ENCODE data around the gene FUNDC2. TPM values are rescaled to one million over a fixed set of nuclear protein-coding genes. Genes with fewer than 3 reads are reported as not detected.
A peak's percentile ranks its signal among the peaks of the same experiment; 100 is the strongest.

The FUNDC2 gene, protein sequence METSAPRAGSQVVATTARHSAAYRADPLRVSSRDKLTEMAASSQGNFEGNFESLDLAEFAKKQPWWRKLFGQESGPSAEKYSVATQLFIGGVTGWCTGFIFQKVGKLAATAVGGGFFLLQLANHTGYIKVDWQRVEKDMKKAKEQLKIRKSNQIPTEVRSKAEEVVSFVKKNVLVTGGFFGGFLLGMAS
- 31.2 and 42.6 TPM in 2 replicates for total RNA-seq (2012; rRNA removed)

DNA sequence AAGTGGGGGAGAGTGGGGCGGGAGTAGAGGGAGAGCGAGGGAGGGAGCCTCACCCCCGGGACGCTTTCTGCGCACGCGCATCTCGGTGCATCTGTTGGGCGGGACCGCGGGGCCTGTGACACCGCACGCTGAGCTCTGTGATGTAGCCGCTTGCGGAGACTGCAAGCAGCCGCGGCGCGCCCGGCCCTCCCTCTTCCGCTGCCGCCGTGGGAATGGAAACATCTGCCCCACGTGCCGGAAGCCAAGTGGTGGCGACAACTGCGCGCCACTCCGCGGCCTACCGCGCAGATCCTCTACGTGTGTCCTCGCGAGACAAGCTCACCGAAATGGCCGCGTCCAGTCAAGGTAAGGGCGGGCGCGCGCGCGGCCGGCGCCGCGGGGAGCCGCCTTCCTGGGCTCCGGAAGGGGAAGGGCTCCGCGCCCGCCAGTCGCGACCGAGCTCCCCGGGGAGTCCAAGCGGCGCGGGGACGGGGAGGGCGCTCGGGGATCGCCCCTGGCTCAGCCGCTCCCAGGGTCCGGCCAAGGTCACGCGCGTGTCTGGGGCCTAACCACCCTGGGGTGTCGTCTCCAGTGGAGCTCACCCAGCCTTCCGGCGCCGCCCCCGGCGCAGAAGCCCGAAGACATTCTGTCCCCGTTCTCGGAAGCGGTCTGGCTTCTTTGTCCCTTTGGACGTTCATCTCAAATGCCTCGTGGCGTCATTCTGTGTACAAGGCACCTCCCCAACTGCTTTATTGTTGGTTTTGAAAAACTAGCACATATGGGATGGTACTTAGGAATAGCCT is at the start of gene FUNDC2:
Gene FUNDC2 (plus strand): TSS at position 118 of the 782 bp plus-strand sequence. CDS start 95 bp downstream, at position 213.
- H3K9me3 ChIP-seq (replicated peaks; ENCODE audit: low read length) = no peaks in the 10 kb centered on the region
- H3K4me2 ChIP-seq (ENCODE audit: low read length) = peak within 1 kb of the TSS; percentile 73
- no peaks in the 10 kb centered on the region for H3K27me3 ChIP-seq (ENCODE audit: control insufficient read depth, insufficient read depth, low read length)
- peak within 1 kb of the TSS; percentile 86 for H3K9ac ChIP-seq (ENCODE audit: low read depth, low read length)
- H3K4me3 ChIP-seq (ENCODE audit: low read length) = peak within 1 kb of the TSS; percentile 73
- no peaks in the 10 kb centered on the region for H3K36me3 ChIP-seq (ENCODE audit: insufficient read depth, low read length)
- peaks cover 8% of the 10 kb centered on the region for H3K4me1 ChIP-seq (ENCODE audit: control insufficient read depth, insufficient read depth, low read length)

DNA sequence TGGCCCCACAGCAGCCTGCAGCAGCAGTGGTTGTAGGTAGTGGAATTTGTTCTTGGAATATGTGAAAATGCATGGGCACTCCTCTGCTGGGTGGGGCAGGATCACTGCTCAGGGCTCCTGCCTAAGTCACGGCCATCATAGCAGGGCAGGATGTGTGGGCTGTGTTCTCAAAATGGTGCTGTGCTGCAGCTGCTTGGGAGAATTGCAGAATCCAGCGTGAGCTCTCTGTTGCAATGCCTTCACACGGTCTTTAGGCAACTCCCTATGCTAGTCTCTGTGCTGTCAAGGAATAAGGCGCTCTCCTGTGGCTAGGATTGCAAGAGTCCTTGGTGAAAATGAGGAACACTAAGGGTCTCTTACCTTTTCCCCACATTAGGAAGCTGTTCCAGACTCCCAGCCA is 47.0 kb upstream of the FUNDC2 start:
- Histone ChIP-seq H3K4me3 (ENCODE audit: low read length) (no peak overlapping the region), H3K36me3 (ENCODE audit: insufficient read depth, low read length) (no peaks in the 10 kb centered on the region), H3K9me3 (replicated peaks; ENCODE audit: low read length) (no peaks in the 10 kb centered on the region), H3K27me3 (ENCODE audit: control insufficient read depth, insufficient read depth, low read length) (no peaks in the 10 kb centered on the region), H3K9ac (ENCODE audit: low read depth, low read length) (no peak overlapping the region), H3K4me2 (ENCODE audit: low read length) (no peak overlapping the region), H3K4me1 (ENCODE audit: control insufficient read depth, insufficient read depth, low read length) (no peaks in the 10 kb centered on the region)

DNA sequence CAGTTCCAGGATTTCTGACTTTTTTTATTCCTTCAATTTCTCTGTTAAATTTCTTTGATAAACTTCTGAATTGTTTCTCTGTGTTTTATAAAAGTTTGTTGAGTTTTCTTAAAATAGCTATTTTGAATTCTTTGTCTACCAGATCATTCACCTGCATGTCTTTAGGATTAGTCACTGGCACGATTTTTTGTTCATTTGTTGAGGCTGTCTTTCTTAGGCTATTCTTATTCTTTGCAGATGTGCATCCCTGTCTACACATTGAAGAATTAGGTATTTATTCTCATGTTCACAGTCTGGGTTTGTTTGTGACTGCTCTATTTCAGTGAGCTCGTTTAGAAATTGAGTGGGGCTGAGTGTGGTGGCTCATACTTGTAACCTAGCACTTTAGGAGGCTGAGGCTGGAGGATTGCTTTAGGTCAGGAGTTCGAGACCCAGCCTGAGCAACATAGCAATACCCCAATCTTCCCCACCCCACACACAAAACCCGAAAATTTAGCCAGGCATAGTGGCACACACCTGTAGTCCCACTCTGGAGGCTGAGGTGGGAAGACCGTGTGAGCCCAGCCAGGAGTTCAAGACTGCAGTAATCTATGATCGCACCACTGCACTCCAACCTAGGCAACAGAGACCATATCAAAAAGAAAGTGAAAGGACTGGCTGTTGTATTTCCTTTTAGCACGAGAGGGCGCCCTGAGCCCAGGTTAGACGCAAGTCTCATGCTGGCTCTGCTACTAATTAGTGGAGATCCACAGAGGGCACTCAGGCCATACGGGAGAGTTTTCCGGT is 46.1 kb upstream of the FUNDC2 start:
- no peaks in the 10 kb centered on the region for H3K27me3 ChIP-seq (ENCODE audit: control insufficient read depth, insufficient read depth, low read length)
- no peak overlapping the region for H3K9ac ChIP-seq (ENCODE audit: low read depth, low read length)
- H3K4me1 ChIP-seq (ENCODE audit: control insufficient read depth, insufficient read depth, low read length) = no peaks in the 10 kb centered on the region
- no peaks in the 10 kb centered on the region for H3K9me3 ChIP-seq (replicated peaks; ENCODE audit: low read length)
- peak overlapping the region; percentile 55 for H3K4me3 ChIP-seq (ENCODE audit: low read length)
- peak overlapping the region; percentile 53 for H3K4me2 ChIP-seq (ENCODE audit: low read length)
- H3K36me3 ChIP-seq (ENCODE audit: insufficient read depth, low read length) = no peaks in the 10 kb centered on the region

DNA sequence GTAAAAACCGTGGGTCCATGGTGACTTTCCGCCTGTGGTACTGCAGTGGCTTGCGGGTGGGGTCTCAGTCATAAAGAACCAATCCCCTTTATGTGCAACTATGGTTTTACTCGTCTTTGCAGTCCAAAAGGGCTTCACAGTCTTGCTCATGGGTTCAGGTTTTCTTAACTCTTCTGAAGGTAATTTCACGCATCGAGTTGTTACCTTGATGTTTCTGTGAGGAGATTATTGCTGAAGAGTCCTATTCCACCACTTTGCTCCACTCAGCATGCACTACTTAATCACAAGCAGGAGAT is 45.6 kb upstream of the FUNDC2 start:
- H3K4me2 ChIP-seq (ENCODE audit: low read length) = peak overlapping the region; percentile 53

DNA sequence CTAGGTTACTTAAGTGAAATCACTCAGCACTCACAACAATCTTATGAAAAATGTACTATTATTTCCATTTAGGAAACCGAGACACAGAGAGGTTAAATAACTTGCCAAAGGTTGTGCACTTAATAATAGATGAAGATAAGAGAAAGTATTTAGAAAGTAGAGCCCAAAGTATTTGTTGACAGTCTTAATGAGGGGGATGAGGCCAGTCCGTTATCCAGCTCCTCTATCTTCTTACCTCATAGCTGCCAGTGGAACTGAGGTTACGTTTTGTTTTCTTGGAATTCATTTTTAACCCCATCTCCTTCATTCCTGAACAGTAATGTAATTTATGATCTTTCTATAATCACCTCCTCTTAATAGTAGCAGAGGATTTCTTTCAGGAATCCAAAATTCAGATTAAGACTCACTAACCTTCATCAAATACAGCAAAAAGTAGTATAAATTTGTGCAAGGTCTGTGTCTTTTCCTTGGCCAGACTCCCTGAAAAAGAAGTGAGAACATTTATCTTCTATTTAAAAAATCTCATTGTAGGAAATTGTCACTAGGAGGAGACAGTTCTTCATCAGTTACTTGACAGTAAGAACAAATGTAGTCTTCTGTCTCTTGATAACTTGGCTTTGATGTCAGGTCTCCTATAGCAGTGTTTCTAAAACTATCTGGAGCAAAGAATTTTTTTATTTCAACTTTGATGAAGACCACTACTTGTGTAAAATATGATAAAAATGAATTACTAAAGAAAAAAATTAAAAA is 39.6 kb upstream of the FUNDC2 start:
- Histone ChIP-seq H3K4me3 (ENCODE audit: low read length) (no peak overlapping the region), H3K4me1 (ENCODE audit: control insufficient read depth, insufficient read depth, low read length) (no peaks in the 10 kb centered on the region), H3K9me3 (replicated peaks; ENCODE audit: low read length) (no peaks in the 10 kb centered on the region), H3K9ac (ENCODE audit: low read depth, low read length) (no peak overlapping the region), H3K36me3 (ENCODE audit: insufficient read depth, low read length) (no peaks in the 10 kb centered on the region), H3K4me2 (ENCODE audit: low read length) (no peak overlapping the region), H3K27me3 (ENCODE audit: control insufficient read depth, insufficient read depth, low read length) (no peaks in the 10 kb centered on the region)

More for the DNA sequence above, 45.6 kb upstream of the FUNDC2 start:
- Histone ChIP-seq H3K9ac (ENCODE audit: low read depth, low read length) (no peak overlapping the region), H3K36me3 (ENCODE audit: insufficient read depth, low read length) (no peaks in the 10 kb centered on the region), H3K27me3 (ENCODE audit: control insufficient read depth, insufficient read depth, low read length) (no peaks in the 10 kb centered on the region), H3K9me3 (replicated peaks; ENCODE audit: low read length) (no peaks in the 10 kb centered on the region), H3K4me3 (ENCODE audit: low read length) (peak overlapping the region; percentile 55), H3K4me1 (ENCODE audit: control insufficient read depth, insufficient read depth, low read length) (no peaks in the 10 kb centered on the region)

DNA sequence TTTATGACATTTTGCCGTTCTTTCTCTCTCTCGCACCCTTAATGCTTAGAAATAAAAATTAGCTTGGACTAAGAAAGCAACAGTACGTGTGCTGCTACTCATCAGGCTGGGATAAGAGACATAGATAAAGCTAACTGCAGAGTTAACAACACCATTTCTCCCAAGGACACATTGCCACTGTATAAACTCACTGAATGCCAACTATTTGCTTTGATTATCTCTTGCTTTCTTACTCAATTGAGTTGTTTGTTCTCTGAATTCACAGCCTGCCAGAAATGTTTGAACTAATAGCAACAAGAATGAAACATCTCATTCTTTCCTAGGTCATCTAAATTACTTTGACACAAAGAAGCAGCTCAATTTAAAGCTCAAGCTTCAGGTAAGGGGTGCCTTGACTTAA is 38.7 kb upstream of the FUNDC2 start:
- Histone ChIP-seq H3K4me3 (ENCODE audit: low read length) (no peak overlapping the region), H3K4me1 (ENCODE audit: control insufficient read depth, insufficient read depth, low read length) (no peaks in the 10 kb centered on the region), H3K4me2 (ENCODE audit: low read length) (no peak overlapping the region), H3K27me3 (ENCODE audit: control insufficient read depth, insufficient read depth, low read length) (no peaks in the 10 kb centered on the region), H3K36me3 (ENCODE audit: insufficient read depth, low read length) (no peaks in the 10 kb centered on the region), H3K9ac (ENCODE audit: low read depth, low read length) (no peak overlapping the region), H3K9me3 (replicated peaks; ENCODE audit: low read length) (no peaks in the 10 kb centered on the region)

DNA sequence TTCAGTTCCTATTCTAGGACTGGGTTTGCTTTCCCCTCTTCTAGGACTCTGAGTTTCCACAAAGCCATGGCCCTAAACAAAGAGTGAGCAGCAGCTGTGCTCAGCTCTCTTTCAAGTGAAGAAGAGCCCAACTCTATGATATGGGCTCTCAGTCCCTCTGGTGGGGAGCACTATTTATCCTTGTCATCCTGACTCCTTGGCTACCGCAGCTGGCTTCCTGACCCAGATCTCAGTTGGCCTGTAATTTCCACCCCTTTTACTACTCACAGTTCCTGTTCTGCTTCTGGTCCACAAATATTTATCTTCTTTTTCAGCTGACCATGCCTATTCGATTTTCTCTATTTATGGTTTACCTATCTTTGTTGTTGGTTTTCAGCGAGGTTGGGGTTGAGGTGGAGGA is 37.9 kb upstream of the FUNDC2 start:
- Histone ChIP-seq H3K4me1 (ENCODE audit: control insufficient read depth, insufficient read depth, low read length) (no peaks in the 10 kb centered on the region), H3K36me3 (ENCODE audit: insufficient read depth, low read length) (no peaks in the 10 kb centered on the region), H3K9ac (ENCODE audit: low read depth, low read length) (no peak overlapping the region), H3K4me3 (ENCODE audit: low read length) (no peak overlapping the region), H3K27me3 (ENCODE audit: control insufficient read depth, insufficient read depth, low read length) (no peaks in the 10 kb centered on the region), H3K4me2 (ENCODE audit: low read length) (no peak overlapping the region), H3K9me3 (replicated peaks; ENCODE audit: low read length) (no peaks in the 10 kb centered on the region)

DNA sequence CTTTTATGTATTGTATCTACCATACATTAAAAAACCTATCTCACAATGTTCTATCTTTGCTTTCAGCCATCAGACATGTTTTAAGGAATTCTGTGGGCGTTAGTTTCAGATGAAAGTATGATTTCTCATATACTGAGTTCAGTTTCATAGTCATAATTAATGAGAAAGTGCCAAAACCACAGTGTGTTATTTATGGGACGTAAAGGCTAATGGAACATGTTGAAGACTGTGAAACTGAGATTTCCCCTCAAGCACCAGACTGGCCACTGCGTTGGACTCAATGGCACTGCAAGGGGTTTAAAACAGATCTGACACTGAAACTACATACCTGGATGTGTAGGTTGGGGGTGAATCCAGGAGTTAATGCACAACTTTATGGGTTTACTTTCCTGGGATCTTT is 36.1 kb upstream of the FUNDC2 start:
- Histone ChIP-seq H3K4me3 (ENCODE audit: low read length) (no peak overlapping the region), H3K36me3 (ENCODE audit: insufficient read depth, low read length) (no peaks in the 10 kb centered on the region), H3K9me3 (replicated peaks; ENCODE audit: low read length) (no peaks in the 10 kb centered on the region), H3K4me1 (ENCODE audit: control insufficient read depth, insufficient read depth, low read length) (no peaks in the 10 kb centered on the region), H3K27me3 (ENCODE audit: control insufficient read depth, insufficient read depth, low read length) (no peaks in the 10 kb centered on the region), H3K9ac (ENCODE audit: low read depth, low read length) (no peak overlapping the region), H3K4me2 (ENCODE audit: low read length) (no peak overlapping the region)

DNA sequence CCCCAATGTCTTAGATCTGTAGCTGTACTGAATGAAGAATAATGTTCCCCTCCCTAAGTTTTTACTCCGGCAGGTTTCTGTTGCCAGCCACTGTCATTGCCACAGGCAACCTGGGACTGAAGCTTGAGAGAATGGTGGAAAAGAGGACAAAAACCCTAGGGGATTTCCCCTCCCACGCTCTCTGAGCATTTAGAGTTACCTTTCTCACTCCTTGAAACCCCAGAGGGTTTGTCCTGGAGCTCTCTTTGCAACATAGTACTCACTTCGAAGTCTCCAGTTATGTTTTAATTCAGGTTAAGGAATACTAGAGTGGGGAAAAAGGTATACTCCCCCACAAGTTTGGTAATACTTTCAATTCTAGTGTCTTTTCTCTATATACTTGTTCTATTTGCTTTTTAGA is 35.6 kb upstream of the FUNDC2 start:
- H3K4me3 ChIP-seq (ENCODE audit: low read length) = no peak overlapping the region
- no peaks in the 10 kb centered on the region for H3K27me3 ChIP-seq (ENCODE audit: control insufficient read depth, insufficient read depth, low read length)
- no peak overlapping the region for H3K4me2 ChIP-seq (ENCODE audit: low read length)
- no peaks in the 10 kb centered on the region for H3K4me1 ChIP-seq (ENCODE audit: control insufficient read depth, insufficient read depth, low read length)
- no peak overlapping the region for H3K9ac ChIP-seq (ENCODE audit: low read depth, low read length)
- no peaks in the 10 kb centered on the region for H3K36me3 ChIP-seq (ENCODE audit: insufficient read depth, low read length)
- no peaks in the 10 kb centered on the region for H3K9me3 ChIP-seq (replicated peaks; ENCODE audit: low read length)

DNA sequence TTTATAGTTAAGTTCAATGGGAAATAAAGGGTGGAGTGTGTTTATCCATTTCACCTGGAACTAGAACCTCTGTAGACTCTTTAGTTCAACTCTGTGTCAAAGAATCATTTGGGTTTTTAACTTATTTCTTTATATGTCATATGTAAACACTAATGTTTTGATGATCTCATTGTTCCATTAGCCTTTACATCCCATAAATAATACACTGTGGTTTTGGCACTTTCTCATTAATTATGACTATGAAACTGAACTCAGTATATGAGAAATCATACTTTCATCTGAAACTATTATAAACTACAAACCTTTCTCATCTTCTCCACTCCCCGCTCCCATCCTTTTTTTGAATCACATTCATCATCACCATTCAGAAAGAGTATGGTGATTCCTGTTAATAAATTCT is 35.2 kb upstream of the FUNDC2 start:
- no peak overlapping the region for H3K4me3 ChIP-seq (ENCODE audit: low read length)
- no peaks in the 10 kb centered on the region for H3K9me3 ChIP-seq (replicated peaks; ENCODE audit: low read length)
- H3K9ac ChIP-seq (ENCODE audit: low read depth, low read length) = no peak overlapping the region
- no peaks in the 10 kb centered on the region for H3K36me3 ChIP-seq (ENCODE audit: insufficient read depth, low read length)
- no peak overlapping the region for H3K4me2 ChIP-seq (ENCODE audit: low read length)
- H3K27me3 ChIP-seq (ENCODE audit: control insufficient read depth, insufficient read depth, low read length) = no peaks in the 10 kb centered on the region
- H3K4me1 ChIP-seq (ENCODE audit: control insufficient read depth, insufficient read depth, low read length) = no peaks in the 10 kb centered on the region

DNA sequence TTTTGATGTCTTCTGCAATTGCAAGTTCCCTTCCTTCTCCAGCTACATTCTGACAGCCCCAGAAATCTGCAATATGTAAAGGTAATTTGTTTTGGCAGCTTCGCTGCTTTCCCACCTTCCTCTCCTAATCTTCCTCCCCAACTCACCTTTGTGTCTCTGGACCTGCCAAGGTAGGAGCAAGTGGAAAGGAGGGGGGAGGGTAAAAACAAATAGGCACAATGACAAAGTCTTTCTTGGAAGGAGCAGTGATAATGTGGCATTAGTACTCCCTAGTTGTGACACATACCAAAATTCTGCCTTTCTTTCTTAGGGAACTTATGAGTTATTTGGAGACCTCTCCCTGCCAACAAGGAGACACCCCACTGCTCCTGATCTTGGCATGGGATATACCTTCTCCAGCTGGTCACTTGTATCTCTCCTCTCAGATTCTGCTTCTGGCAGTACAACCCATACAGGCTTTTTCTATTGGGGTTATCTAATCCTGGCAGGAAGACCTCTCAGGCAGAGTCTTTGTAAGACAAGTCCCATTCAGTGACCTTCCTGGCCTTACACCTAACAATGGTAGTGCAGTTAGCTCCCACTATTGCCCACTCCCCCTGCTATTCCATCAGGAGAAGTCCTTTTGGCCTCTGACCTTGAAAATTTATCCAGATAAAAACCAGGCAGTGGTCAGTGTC is 28.3 kb upstream of the FUNDC2 start:
- Histone ChIP-seq H3K4me1 (ENCODE audit: control insufficient read depth, insufficient read depth, low read length) (no peaks in the 10 kb centered on the region), H3K4me2 (ENCODE audit: low read length) (no peak overlapping the region), H3K27me3 (ENCODE audit: control insufficient read depth, insufficient read depth, low read length) (no peaks in the 10 kb centered on the region), H3K4me3 (ENCODE audit: low read length) (no peak overlapping the region), H3K9ac (ENCODE audit: low read depth, low read length) (no peak overlapping the region), H3K36me3 (ENCODE audit: insufficient read depth, low read length) (no peaks in the 10 kb centered on the region), H3K9me3 (replicated peaks; ENCODE audit: low read length) (no peaks in the 10 kb centered on the region)

Data from skeletal muscle satellite cell (primary cell).